Esophagus squamous epithelium (tissue), 4 donors: ENCODE data around the gene APBA2.

Experiments
- POLR2A ChIP-seq, 4 donors: fragments of 450-650 bp; IDR thresholded peaks; one replicate each; pipeline ENCODE4 v1.6.1; 2017; ENCODE audit warnings: antibody characterized with exemption in 4 of 4, mild to moderate bottlenecking in 4 of 4, moderate library complexity in 3 of 4
- TF ChIP-seq, protein P1 (sequence below), 6 experiments: fragments of 450-650 bp in 4 of 6; fragments of 200-600 bp in 2 of 6; sonication (generic) in 2 of 6; IDR thresholded peaks; one replicate each; pipeline ENCODE4 v1.5.1; 2016 to 2019; ENCODE audit warnings: antibody characterized with exemption in 6 of 6, mild to moderate bottlenecking in 4 of 6, moderate library complexity in 4 of 6

DNA sequence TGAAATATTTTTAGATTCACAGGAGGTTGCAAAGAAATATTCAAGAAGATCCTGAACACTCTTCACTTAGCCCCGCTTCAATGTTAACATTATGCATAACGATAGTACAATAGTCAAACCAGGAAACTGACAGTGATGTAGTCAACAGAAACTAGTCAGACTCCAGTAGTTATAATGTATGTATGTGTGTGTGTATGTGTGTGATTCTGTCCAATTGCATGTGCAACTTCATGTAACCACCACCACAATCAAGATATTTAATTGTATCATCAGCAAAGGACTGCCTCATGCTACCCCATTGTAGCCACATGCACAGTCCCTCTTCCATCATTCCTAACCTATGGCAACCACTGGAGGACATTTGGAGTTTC is 77.9 kb downstream of the APBA2 start:
- TF ChIP-seq, protein P1, sequence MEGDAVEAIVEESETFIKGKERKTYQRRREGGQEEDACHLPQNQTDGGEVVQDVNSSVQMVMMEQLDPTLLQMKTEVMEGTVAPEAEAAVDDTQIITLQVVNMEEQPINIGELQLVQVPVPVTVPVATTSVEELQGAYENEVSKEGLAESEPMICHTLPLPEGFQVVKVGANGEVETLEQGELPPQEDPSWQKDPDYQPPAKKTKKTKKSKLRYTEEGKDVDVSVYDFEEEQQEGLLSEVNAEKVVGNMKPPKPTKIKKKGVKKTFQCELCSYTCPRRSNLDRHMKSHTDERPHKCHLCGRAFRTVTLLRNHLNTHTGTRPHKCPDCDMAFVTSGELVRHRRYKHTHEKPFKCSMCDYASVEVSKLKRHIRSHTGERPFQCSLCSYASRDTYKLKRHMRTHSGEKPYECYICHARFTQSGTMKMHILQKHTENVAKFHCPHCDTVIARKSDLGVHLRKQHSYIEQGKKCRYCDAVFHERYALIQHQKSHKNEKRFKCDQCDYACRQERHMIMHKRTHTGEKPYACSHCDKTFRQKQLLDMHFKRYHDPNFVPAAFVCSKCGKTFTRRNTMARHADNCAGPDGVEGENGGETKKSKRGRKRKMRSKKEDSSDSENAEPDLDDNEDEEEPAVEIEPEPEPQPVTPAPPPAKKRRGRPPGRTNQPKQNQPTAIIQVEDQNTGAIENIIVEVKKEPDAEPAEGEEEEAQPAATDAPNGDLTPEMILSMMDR (IDR thresholded peaks at IDR 0.05) = no peak
- no peak for TF ChIP-seq POLR2A (IDR thresholded peaks at IDR 0.05)
